Karpas-422 (cell line): ENCODE measurements around the gene EYA3. TPM values are rescaled to one million over a fixed set of nuclear protein-coding genes. Genes with fewer than 3 reads are reported as not detected.

ENCODE experiments used
- DNase-seq: peaks from one replicate; pipeline ENCODE4 v3.0.0-alpha.2; 2015
- H2AFZ ChIP-seq: fragments of 200-600 bp; sonication (generic); 2 replicates; pipeline ENCODE4 v1.6.1; 2014; ENCODE audit warnings: antibody characterized with exemption, low read length, mixed read lengths
- H3K27ac ChIP-seq: fragments of 200-600 bp; sonication (generic); 2 replicates; pipeline ENCODE4 v1.5.1; 2014; ENCODE audit warnings: mild to moderate bottlenecking, low read length, moderate library complexity
- H3K27me3 ChIP-seq: fragments of 200-600 bp; sonication (generic); 2 replicates; pipeline ENCODE4 v1.6.1; 2014; ENCODE audit warnings: low read length, mixed read lengths
- H3K36me3 ChIP-seq: fragments of 200-600 bp; sonication (generic); 2 replicates; pipeline ENCODE4 v1.6.1; 2014; ENCODE audit warnings: low read length, mixed read lengths; ENCODE audit not compliant: insufficient read depth
- H3K4me1 ChIP-seq: fragments of 200-600 bp; sonication (generic); 2 replicates; pipeline ENCODE4 v1.6.1; 2014; ENCODE audit warnings: mild to moderate bottlenecking, low read length, mixed read lengths
- H3K4me2 ChIP-seq: fragments of 200-600 bp; sonication (generic); 2 replicates; pipeline ENCODE4 v1.6.1; 2014; ENCODE audit warnings: low read length, low read depth, mild to moderate bottlenecking; ENCODE audit not compliant: poor library complexity, severe bottlenecking
- H3K4me3 ChIP-seq: fragments of 200-600 bp; sonication (generic); 2 replicates; pipeline ENCODE4 v1.5.1; 2014; ENCODE audit warnings: mild to moderate bottlenecking, antibody characterized with exemption, low read length, mixed read lengths
- H3K79me2 ChIP-seq: fragments of 200-600 bp; sonication (generic); 2 replicates; pipeline ENCODE4 v1.6.1; 2014; ENCODE audit warnings: mild to moderate bottlenecking, low read length, mixed read lengths
- H3K9ac ChIP-seq: fragments of 200-600 bp; sonication (generic); 2 replicates; pipeline ENCODE4 v1.6.0; 2014; ENCODE audit warnings: low read length
- H3K9me2 ChIP-seq: fragments of 200-600 bp; sonication (generic), shearing (Covaris generic); replicated peaks from 2 replicates; pipeline ENCODE4 v1.6.0; 2014; ENCODE audit warnings: mild to moderate bottlenecking, low read length, moderate library complexity; ENCODE audit not compliant: insufficient read depth
- H3K9me3 ChIP-seq: fragments of 300-700, 200-600 bp; sonication (generic); 2 replicates; pipeline ENCODE4 v1.6.1; 2014; ENCODE audit warnings: low read length, mixed read lengths
- H4K20me1 ChIP-seq: fragments of 200-600 bp; sonication (generic); 2 replicates; pipeline ENCODE4 v1.6.1; 2014; ENCODE audit warnings: mild to moderate bottlenecking, antibody characterized with exemption, low read length, low read depth; ENCODE audit not compliant: insufficient read depth
- total RNA-seq: library from RNA; depleted of rRNA; stranded (reverse); fragments of >200 nt; shearing (Covaris generic); gene quantifications from 2 replicates; pipeline ENCODE4 v1.2.3, GENCODE V29; 2014; ENCODE audit warnings: low replicate concordance

EYA3 gene
- total RNA-seq, 1 experiment from 2014 or later: 28.3 TPM

DNA sequence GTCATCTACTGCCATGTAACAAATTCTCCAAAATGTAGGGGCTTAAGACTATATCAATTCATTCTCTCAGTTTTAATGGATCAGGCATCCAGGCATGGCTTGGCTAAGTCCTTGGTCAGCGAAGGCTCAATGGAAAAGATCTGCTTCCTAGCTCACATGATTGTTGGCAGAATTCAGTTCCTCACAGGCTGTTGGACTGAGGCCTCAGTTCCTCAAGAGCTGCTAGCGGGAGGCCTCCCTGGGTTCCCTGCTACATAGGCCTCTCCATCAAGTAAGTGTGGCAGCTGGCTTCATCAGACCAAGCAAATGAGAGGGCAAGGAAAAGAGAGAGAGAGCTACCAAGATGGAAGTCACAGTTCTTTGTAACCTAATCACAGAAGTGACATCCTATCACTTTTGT, 19.6 kb upstream of the EYA3 start:
- Histone ChIP-seq H2AFZ (no peak overlapping the region), H4K20me1 (no peaks in the 10 kb centered on the region), H3K27ac (no peak overlapping the region)

DNA sequence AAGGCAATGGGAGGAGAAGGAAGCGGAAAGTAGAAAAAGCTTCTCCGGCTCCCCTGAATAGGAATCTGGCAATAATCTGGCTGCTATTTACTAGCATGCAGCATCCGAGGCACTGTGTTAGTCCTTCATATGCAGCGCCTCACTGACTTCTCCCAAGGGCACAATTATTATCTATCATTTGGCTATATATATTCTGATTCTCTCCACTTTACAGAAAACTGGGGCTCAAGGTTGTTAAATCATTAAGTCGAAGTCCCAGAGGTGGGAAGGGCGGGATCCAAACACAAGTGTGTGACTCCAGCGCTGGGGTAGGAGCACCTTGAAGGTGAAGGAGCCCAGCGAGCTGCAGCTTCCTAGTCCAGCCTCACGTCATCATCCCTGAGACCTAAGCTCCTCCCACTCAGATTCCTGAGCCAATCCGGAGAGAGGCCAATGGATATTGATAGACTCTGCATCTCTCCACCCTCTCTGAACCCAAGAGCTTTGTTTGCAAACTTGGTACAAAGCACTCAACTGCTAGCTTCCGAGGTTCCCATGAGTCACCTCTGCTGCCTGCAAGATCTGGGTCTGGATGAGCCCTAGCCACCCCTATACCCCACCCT, 16.6 kb upstream of the EYA3 start:
- peak; percentile 49 for DNase-seq
- Histone ChIP-seq H3K27ac (no peak overlapping the region), H4K20me1 (no peaks in the 10 kb centered on the region), H3K79me2 (no peaks in the 10 kb centered on the region), H3K9me2 (no peaks in the 10 kb centered on the region), H3K9me3 (no peaks in the 10 kb centered on the region), H3K27me3 (no peaks in the 10 kb centered on the region), H2AFZ (no peak overlapping the region), H3K9ac (no peak overlapping the region), H3K4me3 (no peak overlapping the region), H3K36me3 (no peaks in the 10 kb centered on the region), H3K4me1 (no peaks in the 10 kb centered on the region), H3K4me2 (no peak overlapping the region)

More for the DNA sequence above, 19.6 kb upstream of the EYA3 start:
- no peak for DNase-seq
- no peaks in the 10 kb centered on the region for H3K79me2 ChIP-seq
- H3K4me3 ChIP-seq: no peak overlapping the region
- H3K36me3 ChIP-seq: no peaks in the 10 kb centered on the region
- no peak overlapping the region for H3K4me2 ChIP-seq
- no peaks in the 10 kb centered on the region for H3K9me2 ChIP-seq
- H3K9me3 ChIP-seq: no peaks in the 10 kb centered on the region
- H3K27me3 ChIP-seq: no peaks in the 10 kb centered on the region
- no peak overlapping the region for H3K9ac ChIP-seq
- H3K4me1 ChIP-seq: peaks cover 10% of the 10 kb centered on the region

DNA sequence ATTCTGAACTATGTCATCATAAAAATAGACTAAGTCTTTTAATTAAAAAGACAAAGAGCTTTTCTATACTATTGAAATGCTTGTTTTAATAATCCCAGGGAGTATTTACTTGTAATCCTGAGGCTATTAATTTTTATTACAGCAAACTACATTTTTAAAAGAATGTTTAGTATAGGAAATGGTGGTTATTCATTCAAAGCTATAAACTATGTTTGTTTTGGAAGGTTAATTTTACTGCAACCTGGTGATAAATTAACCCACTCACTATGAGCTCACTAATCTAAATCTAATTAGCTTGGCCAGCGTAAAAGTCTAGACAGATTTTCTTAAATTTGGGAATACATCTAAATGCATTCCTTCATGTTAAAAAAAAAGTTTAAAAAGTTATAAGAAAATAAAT, 13.8 kb upstream of the EYA3 start:
- Histone ChIP-seq H2AFZ (no peak overlapping the region), H4K20me1 (no peaks in the 10 kb centered on the region), H3K4me1 (no peaks in the 10 kb centered on the region), H3K27ac (no peak overlapping the region), H3K9me3 (no peaks in the 10 kb centered on the region), H3K9me2 (no peaks in the 10 kb centered on the region), H3K4me2 (no peak overlapping the region), H3K27me3 (no peaks in the 10 kb centered on the region), H3K9ac (no peak overlapping the region), H3K36me3 (no peaks in the 10 kb centered on the region), H3K4me3 (no peak overlapping the region), H3K79me2 (no peaks in the 10 kb centered on the region)
- DNase-seq: no peak

DNA sequence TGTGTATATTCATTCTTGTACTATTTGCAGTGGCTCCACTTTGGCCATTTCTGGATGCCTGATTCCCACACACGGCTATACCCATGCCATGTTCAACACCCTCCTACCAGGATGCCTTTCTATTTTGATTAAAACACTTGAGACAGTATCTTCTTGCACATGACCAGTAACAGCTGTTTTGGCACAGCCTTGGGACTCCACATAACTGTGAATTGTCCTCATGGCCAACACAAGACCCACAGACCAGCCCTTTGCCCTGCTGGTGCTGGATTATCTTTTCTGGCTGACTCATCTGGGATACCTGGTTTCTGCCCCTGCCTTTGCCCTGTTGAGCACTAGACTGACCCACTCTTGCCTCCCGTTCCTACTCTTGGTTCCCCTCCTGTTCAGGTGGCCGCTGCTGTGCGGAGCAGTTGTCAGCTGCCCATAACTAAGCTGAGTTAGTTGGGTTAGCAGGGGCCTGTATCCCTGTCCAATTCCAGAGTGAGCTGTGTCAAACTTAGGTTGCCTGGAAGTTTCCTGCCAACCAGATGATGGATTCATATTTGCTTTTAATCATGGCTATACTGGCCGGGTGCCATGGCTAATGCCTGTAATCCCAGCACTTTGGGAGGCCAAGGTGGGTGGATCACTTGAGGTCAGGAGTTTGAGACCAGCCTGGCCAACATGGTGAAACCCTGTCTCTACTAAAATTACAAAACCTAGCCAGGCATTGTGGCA, 10.8 kb upstream of the EYA3 start:
- no peaks in the 10 kb centered on the region for H4K20me1 ChIP-seq
- no peaks in the 10 kb centered on the region for H3K9me3 ChIP-seq
- no peaks in the 10 kb centered on the region for H3K27me3 ChIP-seq
- no peak overlapping the region for H3K4me3 ChIP-seq
- no peaks in the 10 kb centered on the region for H3K36me3 ChIP-seq
- no peak overlapping the region for H2AFZ ChIP-seq
- no peaks in the 10 kb centered on the region for H3K79me2 ChIP-seq
- no peak overlapping the region for H3K4me2 ChIP-seq
- no peak overlapping the region for H3K9ac ChIP-seq
- no peak overlapping the region for H3K27ac ChIP-seq
- no peaks in the 10 kb centered on the region for H3K4me1 ChIP-seq
- DNase-seq: no peak
- H3K9me2 ChIP-seq: no peaks in the 10 kb centered on the region

DNA sequence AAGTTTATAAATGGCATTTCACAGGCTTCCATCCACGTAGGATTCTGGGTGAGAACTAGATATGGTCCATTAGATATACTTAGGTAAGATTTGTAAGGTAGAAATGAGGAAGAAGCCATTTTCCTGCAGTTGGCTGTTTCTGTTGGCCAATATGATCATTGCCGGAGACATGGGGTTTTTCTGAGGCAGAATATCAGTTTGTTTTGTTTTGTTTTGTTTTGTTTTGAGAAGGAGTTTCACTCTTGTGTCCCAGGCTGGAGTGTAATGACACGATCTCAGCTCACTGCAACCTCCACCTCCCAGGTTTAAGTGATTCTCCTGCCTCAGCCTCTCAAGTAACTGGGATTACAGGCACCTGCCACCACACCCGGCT, 8.7 kb upstream of the EYA3 start:
- Histone ChIP-seq H3K9me3 (no peaks in the 10 kb centered on the region), H3K4me3 (no peak overlapping the region), H4K20me1 (no peaks in the 10 kb centered on the region), H3K4me1 (peaks cover 3% of the 10 kb centered on the region), H3K79me2 (no peaks in the 10 kb centered on the region), H2AFZ (0 out of 2 replicates have a peak overlapping the region, but pooled peaks have one; percentile 58), H3K9me2 (no peaks in the 10 kb centered on the region), H3K27me3 (no peaks in the 10 kb centered on the region), H3K4me2 (no peak overlapping the region), H3K9ac (no peak overlapping the region), H3K36me3 (no peaks in the 10 kb centered on the region), H3K27ac (no peak overlapping the region)
- no peak for DNase-seq

DNA sequence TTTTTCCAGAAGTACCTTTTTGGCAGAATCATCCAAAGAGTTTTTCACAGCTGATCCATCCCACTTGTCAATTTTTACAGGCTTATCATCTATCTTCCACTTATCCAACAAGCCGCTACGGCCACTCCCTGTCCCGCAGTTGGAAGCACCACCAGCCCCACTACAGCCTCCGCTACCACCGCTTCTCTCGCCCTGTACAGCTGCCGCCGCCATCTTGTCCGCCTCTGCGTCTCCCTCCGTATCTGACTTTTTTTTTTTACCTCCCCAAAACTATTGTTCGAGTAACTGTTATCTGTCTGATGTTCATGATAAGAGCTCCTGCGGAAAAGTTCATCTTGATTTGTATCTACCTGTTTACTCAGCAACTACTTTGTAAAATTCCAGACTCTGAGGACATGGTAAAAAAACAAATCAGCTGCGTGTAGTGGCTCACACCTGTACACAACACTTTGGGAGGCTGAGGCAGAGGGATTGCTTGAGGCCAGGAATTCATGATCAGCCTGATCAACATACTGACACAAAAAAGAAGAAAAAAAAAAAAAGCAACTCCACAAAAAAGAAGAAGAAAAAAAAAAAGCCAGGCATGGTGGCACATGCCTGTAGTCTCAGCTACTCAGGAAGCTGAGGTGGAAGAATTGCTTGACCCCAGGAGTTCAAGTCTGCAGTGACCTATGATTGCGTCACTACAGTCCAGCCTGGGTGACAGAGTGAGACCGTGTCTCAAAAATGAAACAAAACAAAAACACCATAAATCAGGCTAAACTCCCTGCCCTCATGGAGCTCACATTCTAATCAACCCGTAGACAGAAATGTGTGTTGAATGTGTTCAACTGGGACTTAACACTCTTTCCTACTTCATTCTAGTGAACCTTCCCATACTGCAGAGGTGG, 8.0 kb upstream of the EYA3 start:
- Histone ChIP-seq H3K4me3 (no peak overlapping the region), H3K27ac (no peak overlapping the region), H3K36me3 (no peaks in the 10 kb centered on the region), H3K4me2 (no peak overlapping the region), H2AFZ (0 out of 2 replicates have a peak overlapping the region, but pooled peaks have one; percentile 58), H3K4me1 (peaks cover 8% of the 10 kb centered on the region), H3K79me2 (no peaks in the 10 kb centered on the region), H3K9me3 (no peaks in the 10 kb centered on the region), H4K20me1 (no peaks in the 10 kb centered on the region), H3K9ac (no peak overlapping the region), H3K27me3 (no peaks in the 10 kb centered on the region), H3K9me2 (no peaks in the 10 kb centered on the region)
- no peak for DNase-seq

- Histone ChIP-seq H3K27ac (peak overlapping the region; percentile 77), H3K36me3 (no peaks in the 10 kb centered on the region)
Observed at GRCh38 chr1:28091043-28091781, 2.8 kb upstream of the EYA3 start.

More at GRCh38 chr1:28091043-28091781, 2.8 kb upstream of the EYA3 start:
- H3K9ac ChIP-seq: peak overlapping the region; percentile 40
- no peaks in the 10 kb centered on the region for H3K9me2 ChIP-seq
- no peaks in the 10 kb centered on the region for H3K27me3 ChIP-seq
- H2AFZ ChIP-seq: peak overlapping the region; percentile 89
- no peak overlapping the region for H3K4me3 ChIP-seq
- H3K79me2 ChIP-seq: peaks cover 22% of the 10 kb centered on the region
- peak overlapping the region; percentile 59 for H3K4me2 ChIP-seq
- H3K4me1 ChIP-seq: peaks cover 40% of the 10 kb centered on the region
- H4K20me1 ChIP-seq: peaks cover 6% of the 10 kb centered on the region; the same call in 1 of the 2 replicates
- H3K9me3 ChIP-seq: no peaks in the 10 kb centered on the region
- peak; percentile 93 for DNase-seq
